HepG2 (cell line): ENCODE data around the gene ESR1.

Experiments used
- TCF7L2 ChIP-seq: IDR thresholded peaks from 2 replicates; pipeline ENCODE4 v1.6.1; 2011; ENCODE audit warnings: mild to moderate bottlenecking, low read depth, low read length, moderate library complexity
- ZNF496 ChIP-seq: sonication (generic); formaldehyde crosslinking; IDR thresholded peaks from 2 replicates; pipeline ENCODE4 v1.8.1; 2023; ENCODE audit warnings: mild to moderate bottlenecking, moderate library complexity, missing genetic modification reagents; ENCODE audit not compliant: insufficient replicate concordance
- ZNF737 ChIP-seq: sonication (generic); formaldehyde crosslinking; IDR thresholded peaks from 2 replicates; pipeline ENCODE4 v1.5.0; 2020; ENCODE audit warnings: missing genetic modification reagents, mild to moderate bottlenecking, borderline replicate concordance
- ZSCAN30 ChIP-seq: sonication (generic); formaldehyde crosslinking; IDR thresholded peaks from 2 replicates; pipeline ENCODE4 v1.5.0; 2020; ENCODE audit warnings: mild to moderate bottlenecking, missing genetic modification reagents

DNA sequence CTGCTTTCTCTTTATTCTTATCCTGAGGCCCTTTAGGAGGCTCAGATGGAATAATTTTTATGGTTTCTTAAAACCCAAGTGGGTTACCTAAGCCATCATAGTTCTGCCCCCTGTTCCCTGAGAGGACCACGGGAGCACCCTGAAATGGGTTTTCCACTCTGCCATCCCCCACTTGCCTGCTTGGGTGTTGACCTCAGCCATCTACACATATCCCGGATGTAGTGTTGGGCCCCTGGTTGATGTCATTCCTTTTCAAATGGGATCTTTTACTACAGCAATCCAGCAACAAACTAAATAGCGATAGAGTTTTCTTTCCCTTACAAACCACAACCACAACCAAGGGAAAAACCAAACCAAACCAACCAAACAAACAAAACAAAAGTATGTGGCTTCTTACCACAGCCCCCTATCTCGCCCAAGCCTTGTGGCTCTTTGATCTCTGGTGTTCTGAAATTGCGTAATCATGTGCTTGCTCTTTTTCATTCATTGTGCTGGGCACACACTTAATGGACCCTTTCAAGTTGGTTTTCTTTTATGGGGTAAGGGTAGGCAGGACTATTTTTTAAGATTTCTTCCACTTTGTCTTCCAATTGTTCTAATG, 154.9 kb downstream of the ESR1 start:
- TF ChIP-seq TCF7L2: peak; percentile 82
- TF ChIP-seq ZNF737: no peak
- no peak for TF ChIP-seq ZSCAN30 (CRISPR knock-in tag)
- TF ChIP-seq ZNF496 (CRISPR knock-in tag): no peak
